ENCODE measurements around the gene NAB1. TPM values are rescaled to one million over a fixed set of nuclear protein-coding genes. Genes with fewer than 3 reads are reported as not detected.
A peak's percentile ranks its signal among the peaks of the same experiment; 100 is the strongest.

The NAB1 gene
- total and polyA plus RNA-seq, 9 donors: 44.0 to 76.7 (median 58.1) TPM

DNA sequence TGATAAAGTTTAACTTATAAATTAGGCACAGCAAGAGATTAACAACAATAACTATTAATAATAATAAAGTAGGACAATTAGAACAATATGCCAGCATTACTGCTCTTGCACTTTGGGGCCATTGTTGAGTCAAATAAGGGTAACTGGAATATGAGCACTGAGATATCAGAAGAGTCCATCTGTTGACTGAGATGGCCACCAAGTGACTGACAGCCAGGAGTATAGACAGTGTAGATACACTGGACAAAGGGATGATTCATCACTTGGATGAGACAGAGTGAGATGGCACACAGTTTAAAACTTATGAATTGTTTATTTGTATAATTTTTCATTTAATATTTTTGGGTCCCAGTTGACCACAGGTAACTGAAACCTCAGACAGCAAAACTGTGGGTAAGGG is 20.0 kb downstream of the NAB1 start:
- Histone ChIP-seq H3K36me3 (ENCODE audit: control insufficient read depth, insufficient read depth, low read length) (peaks cover 19% of the 10 kb centered on the region), H3K4me1 (ENCODE audit: control insufficient read depth, insufficient read depth, low read length) (no peaks in the 10 kb centered on the region), H3K27me3 (ENCODE audit: control insufficient read depth, insufficient read depth, low read length) (no peaks in the 10 kb centered on the region), H3K9me3 (replicated peaks; ENCODE audit: control insufficient read depth, low read depth, low read length) (no peaks in the 10 kb centered on the region), H3K4me3 (ENCODE audit: low read length) (no peak overlapping the region), H3K27ac (ENCODE audit: low read length) (no peak overlapping the region)
- DNase-seq: no peak

DNA sequence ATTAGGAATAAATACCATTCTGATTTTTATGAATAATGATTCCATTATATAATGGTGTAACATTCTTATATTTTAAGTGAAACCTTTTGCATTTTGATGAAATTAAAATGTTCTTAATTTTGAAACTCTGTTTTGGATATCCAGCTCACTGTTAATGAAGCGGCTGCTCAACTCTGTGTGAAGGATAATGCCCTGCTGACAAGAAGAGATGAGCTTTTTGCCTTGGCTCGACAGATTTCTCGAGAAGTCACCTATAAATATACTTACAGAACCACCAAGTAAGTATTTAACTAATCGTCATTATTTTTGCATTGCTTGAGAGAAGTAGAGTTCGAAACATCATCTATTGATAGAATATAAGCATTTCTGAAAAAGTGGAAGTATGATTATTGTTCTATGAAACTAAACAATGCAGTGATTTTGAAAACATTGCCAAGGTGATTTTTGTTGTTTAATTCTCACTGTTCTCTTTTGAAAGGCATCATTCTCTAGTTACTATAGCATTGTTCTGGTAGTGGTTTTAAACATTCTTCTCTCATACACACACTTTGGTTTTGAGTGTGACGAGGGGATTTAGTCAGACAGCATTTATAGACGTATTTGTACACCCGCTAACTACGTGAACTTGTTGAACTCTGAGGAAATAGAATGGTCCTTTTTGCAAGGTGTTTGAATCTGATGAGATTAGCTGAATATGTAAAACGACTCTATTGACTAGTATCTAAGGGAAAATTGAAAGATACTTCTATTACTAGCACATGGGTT is 21.5 kb downstream of the NAB1 start:
- no peak for DNase-seq
- Histone ChIP-seq H3K4me3 (ENCODE audit: low read length) (no peak overlapping the region), H3K9me3 (replicated peaks; ENCODE audit: control insufficient read depth, low read depth, low read length) (no peaks in the 10 kb centered on the region), H3K27me3 (ENCODE audit: control insufficient read depth, insufficient read depth, low read length) (no peaks in the 10 kb centered on the region), H3K4me1 (ENCODE audit: control insufficient read depth, insufficient read depth, low read length) (no peaks in the 10 kb centered on the region), H3K27ac (ENCODE audit: low read length) (no peak overlapping the region), H3K36me3 (ENCODE audit: control insufficient read depth, insufficient read depth, low read length) (peaks cover 25% of the 10 kb centered on the region)
- 100% methylated on average over 3 of the region's 10 CpGs for WGBS (ENCODE audit: insufficient coverage)

DNA sequence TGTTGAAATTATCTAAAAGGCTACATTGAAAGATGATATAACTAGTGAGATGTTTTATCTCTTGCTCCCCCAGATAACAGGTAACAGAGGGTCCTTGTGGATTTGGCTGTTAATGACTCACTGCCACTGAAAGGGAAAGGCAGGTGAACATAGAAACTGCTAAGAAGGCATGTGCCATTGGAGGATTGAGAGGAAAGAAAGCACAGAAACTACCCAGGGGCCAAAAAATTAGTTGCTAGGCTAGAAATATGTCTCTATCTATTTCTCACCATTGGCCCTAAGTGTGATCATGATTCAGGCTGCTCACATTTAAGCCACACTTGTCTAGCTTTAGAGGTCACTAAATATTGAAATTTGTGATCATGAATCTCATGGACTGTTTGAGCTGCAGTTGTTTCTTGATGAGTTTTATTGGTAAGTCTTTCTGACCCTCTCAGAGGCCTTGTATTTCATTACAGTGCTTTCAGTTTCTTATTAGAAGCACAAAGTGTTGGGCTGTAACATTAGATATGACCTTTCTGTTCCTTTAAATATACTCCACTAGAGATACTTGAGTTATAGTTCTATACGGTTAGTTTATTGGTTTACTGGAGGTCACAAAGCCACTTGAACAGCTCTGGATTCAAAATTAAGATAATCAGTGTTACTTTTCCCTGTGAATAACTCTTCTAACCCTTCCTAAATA is 26.2 kb downstream of the NAB1 start:
- H3K36me3 ChIP-seq (ENCODE audit: control insufficient read depth, insufficient read depth, low read length): peaks cover 30% of the 10 kb centered on the region
- H3K9me3 ChIP-seq (replicated peaks; ENCODE audit: control insufficient read depth, low read depth, low read length): no peaks in the 10 kb centered on the region
- DNase-seq: no peak
- no peak overlapping the region for H3K4me3 ChIP-seq (ENCODE audit: low read length)
- H3K4me1 ChIP-seq (ENCODE audit: control insufficient read depth, insufficient read depth, low read length): peaks cover 3% of the 10 kb centered on the region
- H3K27me3 ChIP-seq (ENCODE audit: control insufficient read depth, insufficient read depth, low read length): no peaks in the 10 kb centered on the region
- no peak overlapping the region for H3K27ac ChIP-seq (ENCODE audit: low read length)
- no CpG with 5 or more reads among the region's 1 CpG for WGBS (ENCODE audit: insufficient coverage)

DNA sequence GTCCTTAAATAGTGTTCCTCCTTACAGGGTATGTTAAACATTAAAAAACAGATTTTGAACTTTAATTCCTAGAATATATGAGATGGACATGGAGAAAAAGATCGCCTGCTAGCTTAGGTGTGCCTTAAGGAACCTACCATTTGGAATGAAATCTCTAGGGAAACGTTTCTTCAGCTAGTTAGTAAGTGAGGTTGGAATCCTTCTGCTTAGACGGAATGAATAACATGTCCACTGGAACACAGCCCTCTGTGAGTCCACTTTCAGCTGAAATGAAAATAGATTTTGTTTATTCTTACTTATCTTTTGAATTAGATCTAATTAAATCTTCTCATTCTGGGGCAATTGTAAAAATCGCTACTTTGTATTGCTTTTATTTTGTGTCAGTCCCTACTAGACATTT is 28.4 kb downstream of the NAB1 start:
- no peak overlapping the region for H3K27ac ChIP-seq (ENCODE audit: low read length)
- peaks cover 3% of the 10 kb centered on the region for H3K4me1 ChIP-seq (ENCODE audit: control insufficient read depth, insufficient read depth, low read length)
- H3K4me3 ChIP-seq (ENCODE audit: low read length): no peak overlapping the region
- H3K27me3 ChIP-seq (ENCODE audit: control insufficient read depth, insufficient read depth, low read length): no peaks in the 10 kb centered on the region
- H3K9me3 ChIP-seq (replicated peaks; ENCODE audit: control insufficient read depth, low read depth, low read length): no peaks in the 10 kb centered on the region
- WGBS (ENCODE audit: insufficient coverage): 29% methylated on average over 1 of the region's 4 CpGs
- peaks cover 24% of the 10 kb centered on the region for H3K36me3 ChIP-seq (ENCODE audit: control insufficient read depth, insufficient read depth, low read length)
- no peak for DNase-seq

DNA sequence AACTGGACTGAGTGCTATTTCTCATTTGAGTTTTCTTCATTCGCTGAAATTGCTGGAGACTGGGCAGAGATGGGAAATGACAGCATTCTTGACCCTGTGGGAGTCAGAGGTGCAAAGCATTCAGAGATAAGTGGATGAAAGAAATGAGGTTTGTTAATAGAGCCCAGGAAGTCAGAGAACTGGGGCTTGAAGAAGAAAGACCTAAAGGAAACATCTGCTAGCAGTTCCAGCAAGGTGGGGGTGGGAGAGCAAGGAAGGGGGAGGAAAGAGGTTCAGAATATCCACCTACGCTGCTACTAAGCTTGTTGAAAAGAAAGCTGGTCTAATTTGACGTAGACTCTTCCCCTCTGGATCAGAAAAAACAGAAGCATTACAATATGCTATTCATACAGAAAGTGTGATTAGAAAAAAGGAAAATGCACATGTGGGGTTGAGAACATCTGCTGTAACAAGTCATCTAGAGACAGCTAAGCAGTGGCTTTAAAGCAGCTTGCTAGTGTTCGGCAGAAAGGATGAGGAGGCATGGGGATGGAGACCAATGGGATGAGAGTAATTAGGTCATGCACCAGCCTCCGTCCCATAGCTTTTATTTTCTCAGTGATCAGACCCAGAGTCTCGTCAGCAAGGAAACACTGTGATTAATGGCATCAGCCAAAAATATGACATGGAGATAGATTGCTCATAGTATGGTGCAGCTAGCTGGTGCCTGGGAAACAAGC is 29.7 kb downstream of the NAB1 start:
- Histone ChIP-seq H3K9me3 (replicated peaks; ENCODE audit: control insufficient read depth, low read depth, low read length) (no peaks in the 10 kb centered on the region), H3K4me1 (ENCODE audit: control insufficient read depth, insufficient read depth, low read length) (peaks cover 3% of the 10 kb centered on the region), H3K4me3 (ENCODE audit: low read length) (no peak overlapping the region), H3K36me3 (ENCODE audit: control insufficient read depth, insufficient read depth, low read length) (peaks cover 22% of the 10 kb centered on the region), H3K27ac (ENCODE audit: low read length) (peak overlapping the region; percentile 49), H3K27me3 (ENCODE audit: control insufficient read depth, insufficient read depth, low read length) (no peaks in the 10 kb centered on the region)
- peak; percentile 43 for DNase-seq
- 65% methylated on average over 3 of the region's 6 CpGs for WGBS (ENCODE audit: insufficient coverage)

DNA sequence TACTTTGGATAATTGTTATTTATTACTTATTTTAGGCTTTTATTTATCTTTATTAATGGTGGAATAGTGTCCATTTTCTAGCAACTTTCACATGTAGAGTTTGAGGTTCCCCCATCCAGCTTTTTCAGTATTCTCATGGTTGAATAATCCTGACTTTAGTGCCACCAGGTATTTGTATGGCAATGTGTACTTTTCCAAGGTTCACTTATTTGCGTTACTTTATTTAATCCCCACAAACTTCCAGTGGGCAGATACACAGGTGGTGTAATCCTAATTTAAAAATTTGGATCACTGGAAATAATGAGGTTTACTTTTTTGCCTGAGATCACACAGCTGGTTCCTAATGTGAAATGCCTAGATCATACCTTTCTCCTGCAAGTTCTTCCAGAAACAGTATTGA is 30.5 kb downstream of the NAB1 start:
- DNase-seq: no peak
- no peak overlapping the region for H3K4me3 ChIP-seq (ENCODE audit: low read length)
- peaks cover 18% of the 10 kb centered on the region for H3K36me3 ChIP-seq (ENCODE audit: control insufficient read depth, insufficient read depth, low read length)
- no CpG with 5 or more reads among the region's 1 CpG for WGBS (ENCODE audit: insufficient coverage)
- no peaks in the 10 kb centered on the region for H3K27me3 ChIP-seq (ENCODE audit: control insufficient read depth, insufficient read depth, low read length)
- no peak overlapping the region for H3K27ac ChIP-seq (ENCODE audit: low read length)
- H3K4me1 ChIP-seq (ENCODE audit: control insufficient read depth, insufficient read depth, low read length): peaks cover 3% of the 10 kb centered on the region
- H3K9me3 ChIP-seq (replicated peaks; ENCODE audit: control insufficient read depth, low read depth, low read length): no peaks in the 10 kb centered on the region

DNA sequence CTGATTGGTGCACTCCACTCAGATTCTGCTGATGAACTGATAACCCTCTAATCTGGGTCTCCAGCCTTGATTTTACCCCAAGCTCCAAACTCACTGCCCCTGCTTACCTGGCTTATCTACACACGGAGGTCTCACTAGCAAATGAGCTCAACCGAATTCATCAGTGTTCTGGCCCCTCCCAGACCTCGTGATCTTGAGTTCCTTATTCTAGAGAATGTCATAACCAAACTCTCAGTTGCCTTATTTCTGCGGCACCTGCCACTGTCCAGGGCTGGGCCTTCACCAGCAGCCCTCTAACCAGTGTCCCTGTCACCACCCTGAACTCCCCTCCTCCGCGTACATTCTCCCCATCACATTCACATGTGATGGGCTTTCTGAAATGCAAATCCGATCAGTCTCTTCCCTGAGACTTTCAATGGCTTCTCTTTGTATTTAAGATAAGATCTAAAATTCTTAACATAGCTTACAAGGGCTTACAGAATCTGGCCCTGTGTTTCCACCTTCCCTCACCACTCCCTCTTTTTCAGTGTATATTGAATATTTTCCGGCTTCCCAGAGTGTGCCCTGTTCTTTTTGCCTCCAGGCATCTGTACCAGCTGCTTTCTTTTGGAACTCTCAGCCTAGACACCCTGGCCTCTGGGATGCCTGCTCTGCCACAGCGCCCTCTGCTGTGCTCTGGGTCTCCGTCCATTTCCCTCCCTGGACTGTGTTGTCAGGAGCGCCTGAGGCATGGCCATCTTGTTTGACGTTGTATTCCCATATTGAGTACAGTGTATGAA is 31.1 kb downstream of the NAB1 start:
- no peak overlapping the region for H3K4me3 ChIP-seq (ENCODE audit: low read length)
- H3K27ac ChIP-seq (ENCODE audit: low read length): no peak overlapping the region
- 77% methylated on average over 4 of the region's 12 CpGs for WGBS (ENCODE audit: insufficient coverage)
- no peaks in the 10 kb centered on the region for H3K9me3 ChIP-seq (replicated peaks; ENCODE audit: control insufficient read depth, low read depth, low read length)
- no peaks in the 10 kb centered on the region for H3K27me3 ChIP-seq (ENCODE audit: control insufficient read depth, insufficient read depth, low read length)
- peaks cover 13% of the 10 kb centered on the region for H3K36me3 ChIP-seq (ENCODE audit: control insufficient read depth, insufficient read depth, low read length)
- DNase-seq: no peak
- H3K4me1 ChIP-seq (ENCODE audit: control insufficient read depth, insufficient read depth, low read length): peaks cover 3% of the 10 kb centered on the region

DNA sequence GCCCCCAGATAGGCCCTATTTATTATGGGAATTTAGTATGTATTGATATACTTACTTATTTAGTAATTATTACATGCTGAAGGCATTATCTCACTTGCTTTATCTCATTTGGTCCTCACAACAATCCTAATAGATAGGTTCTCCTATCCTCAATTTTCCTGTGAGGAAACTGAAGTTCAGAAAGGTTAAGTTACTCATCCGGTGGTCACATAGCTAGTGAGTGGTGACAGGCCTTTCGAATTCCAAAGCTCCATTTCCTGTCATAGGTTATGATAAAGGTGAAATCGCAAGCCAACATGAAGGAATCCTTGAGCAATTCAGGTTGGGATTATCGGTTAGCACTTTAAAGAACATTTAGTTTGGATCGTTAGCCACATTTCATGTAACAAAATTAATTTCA is 33.3 kb downstream of the NAB1 start:
- Histone ChIP-seq H3K27me3 (ENCODE audit: control insufficient read depth, insufficient read depth, low read length) (no peaks in the 10 kb centered on the region), H3K9me3 (replicated peaks; ENCODE audit: control insufficient read depth, low read depth, low read length) (no peaks in the 10 kb centered on the region), H3K27ac (ENCODE audit: low read length) (no peak overlapping the region), H3K4me1 (ENCODE audit: control insufficient read depth, insufficient read depth, low read length) (peaks cover 3% of the 10 kb centered on the region), H3K36me3 (ENCODE audit: control insufficient read depth, insufficient read depth, low read length) (peaks cover 19% of the 10 kb centered on the region), H3K4me3 (ENCODE audit: low read length) (no peak overlapping the region)
- WGBS (ENCODE audit: insufficient coverage): 57% methylated on average over 2 of the region's 5 CpGs
- DNase-seq: no peak

DNA sequence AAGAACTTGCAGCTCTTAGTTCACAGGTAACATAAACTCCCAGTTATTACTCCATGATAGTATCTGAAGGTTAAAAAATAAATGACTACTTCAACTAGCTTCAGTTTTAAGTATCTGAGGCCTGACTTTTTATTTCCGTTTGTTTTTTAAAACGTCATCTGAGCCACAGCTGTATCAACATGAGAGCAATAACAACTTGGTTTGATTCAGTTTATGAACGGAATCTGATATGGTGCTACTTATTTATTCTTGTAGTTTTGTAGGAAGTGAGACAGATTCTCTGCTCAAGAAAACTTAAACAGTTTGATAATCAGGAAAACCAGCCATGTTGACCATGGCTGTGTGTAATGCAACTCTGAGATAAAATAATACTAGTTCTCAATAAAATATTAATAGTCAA is 34.9 kb downstream of the NAB1 start:
- Histone ChIP-seq H3K36me3 (ENCODE audit: control insufficient read depth, insufficient read depth, low read length) (peaks cover 23% of the 10 kb centered on the region), H3K4me1 (ENCODE audit: control insufficient read depth, insufficient read depth, low read length) (no peaks in the 10 kb centered on the region), H3K4me3 (ENCODE audit: low read length) (no peak overlapping the region), H3K27ac (ENCODE audit: low read length) (no peak overlapping the region), H3K27me3 (ENCODE audit: control insufficient read depth, insufficient read depth, low read length) (no peaks in the 10 kb centered on the region), H3K9me3 (replicated peaks; ENCODE audit: control insufficient read depth, low read depth, low read length) (no peaks in the 10 kb centered on the region)
- no CpG with 5 or more reads among the region's 3 CpGs for WGBS (ENCODE audit: insufficient coverage)
- peak; percentile 55 for DNase-seq

DNA sequence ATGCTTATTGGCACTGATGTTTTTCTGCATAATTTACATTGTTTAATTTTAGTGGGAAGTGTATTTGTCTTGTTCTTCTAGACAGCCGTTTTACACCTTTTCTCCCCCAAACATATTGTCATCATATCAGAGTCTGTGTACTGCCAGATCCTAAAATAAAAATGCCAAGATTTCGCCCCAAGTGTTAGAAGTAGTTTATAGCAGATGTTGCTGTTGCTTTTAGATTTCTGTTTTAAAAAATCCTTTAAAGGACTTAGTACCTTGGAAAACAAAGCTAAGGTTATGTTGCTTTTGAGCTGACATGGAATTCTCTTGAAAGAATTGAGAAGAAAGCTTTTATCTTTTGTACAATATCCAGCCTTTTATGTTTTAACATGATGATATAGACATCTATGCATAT is 36.0 kb downstream of the NAB1 start:
- no peak for DNase-seq
- Histone ChIP-seq H3K9me3 (replicated peaks; ENCODE audit: control insufficient read depth, low read depth, low read length) (no peaks in the 10 kb centered on the region), H3K4me3 (ENCODE audit: low read length) (no peak overlapping the region), H3K27ac (ENCODE audit: low read length) (no peak overlapping the region), H3K36me3 (ENCODE audit: control insufficient read depth, insufficient read depth, low read length) (peaks cover 16% of the 10 kb centered on the region), H3K4me1 (ENCODE audit: control insufficient read depth, insufficient read depth, low read length) (no peaks in the 10 kb centered on the region), H3K27me3 (ENCODE audit: control insufficient read depth, insufficient read depth, low read length) (no peaks in the 10 kb centered on the region)
- WGBS (ENCODE audit: insufficient coverage): no CpG with 5 or more reads among the region's 2 CpGs

Data from muscle of leg (tissue), 11 donors.